Erythroblast (primary cell): Measurements from ENCODE around the gene KANK4.

ENCODE experiments used
- GATA1 ChIP-seq: IDR thresholded peaks from 2 replicates; pipeline ENCODE4 v1.6.1; 2011; ENCODE audit warnings: low read depth, mild to moderate bottlenecking, control low read depth, low read length, moderate library complexity
- POLR2A ChIP-seq: IDR thresholded peaks from 2 replicates; pipeline ENCODE4 v1.6.1; 2011; ENCODE audit warnings: mild to moderate bottlenecking, low read length

- no peak for TF ChIP-seq POLR2A
- TF ChIP-seq GATA1: no peak
Measured at GRCh38 chr1:62229468-62229867, 89.8 kb downstream of the KANK4 start.
